ENCODE measurements around the gene SIX5. TPM values are rescaled to one million over a fixed set of nuclear protein-coding genes. Genes with fewer than 3 reads are reported as not detected.

Gene SIX5
- total RNA-seq, 1 donor from 2014 or later = 34.2 TPM

DNA sequence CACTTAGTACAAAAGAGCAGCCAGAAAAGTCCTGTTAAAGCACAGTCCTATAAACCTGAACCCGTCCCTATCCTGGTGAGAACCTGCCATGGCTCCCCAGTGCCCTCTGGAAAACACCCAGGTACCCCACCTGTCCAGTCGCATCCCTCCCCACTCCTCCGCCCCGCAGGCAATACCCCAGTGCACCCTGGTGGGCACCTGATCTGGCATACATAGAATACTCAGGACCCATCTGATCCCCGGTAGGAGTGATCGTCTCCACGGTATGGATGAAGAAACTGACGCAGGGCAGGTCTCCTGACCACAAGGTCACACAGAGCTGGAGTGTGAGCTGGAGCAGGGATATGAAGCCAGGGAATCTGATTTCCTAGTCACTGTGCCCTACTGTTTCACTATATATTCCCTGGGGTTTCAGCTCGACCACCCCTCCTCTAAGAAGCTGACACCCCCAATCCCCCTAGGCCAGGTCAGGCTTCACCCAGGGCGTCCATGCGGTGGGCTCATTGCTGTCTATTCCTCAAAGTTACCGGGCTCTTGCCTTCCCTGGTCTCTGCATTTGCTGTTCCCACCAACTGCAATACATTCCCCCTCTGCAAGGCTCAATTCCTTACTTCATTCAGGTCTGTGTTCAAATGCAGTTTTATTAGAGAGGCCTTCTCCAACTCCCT lies 50.9 kb downstream of the SIX5 start:
- DNase-seq (ENCODE audit: extremely low spot score, unreplicated experiment) = no peak
- Mint-ChIP-seq H3K27ac (ENCODE audit: unreplicated experiment) (peak overlapping the region; percentile 100), H3K4me1 (ENCODE audit: unreplicated experiment) (peaks cover 36% of the 10 kb centered on the region), H3K4me3 (ENCODE audit: unreplicated experiment) (peak overlapping the region; percentile 96), H3K36me3 (ENCODE audit: unreplicated experiment) (peaks cover 11% of the 10 kb centered on the region), H3K27me3 (ENCODE audit: unreplicated experiment) (no peaks in the 10 kb centered on the region), H3K9me3 (ENCODE audit: unreplicated experiment) (no peaks in the 10 kb centered on the region)
- TF ChIP-seq, protein P1, sequence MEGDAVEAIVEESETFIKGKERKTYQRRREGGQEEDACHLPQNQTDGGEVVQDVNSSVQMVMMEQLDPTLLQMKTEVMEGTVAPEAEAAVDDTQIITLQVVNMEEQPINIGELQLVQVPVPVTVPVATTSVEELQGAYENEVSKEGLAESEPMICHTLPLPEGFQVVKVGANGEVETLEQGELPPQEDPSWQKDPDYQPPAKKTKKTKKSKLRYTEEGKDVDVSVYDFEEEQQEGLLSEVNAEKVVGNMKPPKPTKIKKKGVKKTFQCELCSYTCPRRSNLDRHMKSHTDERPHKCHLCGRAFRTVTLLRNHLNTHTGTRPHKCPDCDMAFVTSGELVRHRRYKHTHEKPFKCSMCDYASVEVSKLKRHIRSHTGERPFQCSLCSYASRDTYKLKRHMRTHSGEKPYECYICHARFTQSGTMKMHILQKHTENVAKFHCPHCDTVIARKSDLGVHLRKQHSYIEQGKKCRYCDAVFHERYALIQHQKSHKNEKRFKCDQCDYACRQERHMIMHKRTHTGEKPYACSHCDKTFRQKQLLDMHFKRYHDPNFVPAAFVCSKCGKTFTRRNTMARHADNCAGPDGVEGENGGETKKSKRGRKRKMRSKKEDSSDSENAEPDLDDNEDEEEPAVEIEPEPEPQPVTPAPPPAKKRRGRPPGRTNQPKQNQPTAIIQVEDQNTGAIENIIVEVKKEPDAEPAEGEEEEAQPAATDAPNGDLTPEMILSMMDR (IDR thresholded peaks at IDR 0.05) = no peak

DNA sequence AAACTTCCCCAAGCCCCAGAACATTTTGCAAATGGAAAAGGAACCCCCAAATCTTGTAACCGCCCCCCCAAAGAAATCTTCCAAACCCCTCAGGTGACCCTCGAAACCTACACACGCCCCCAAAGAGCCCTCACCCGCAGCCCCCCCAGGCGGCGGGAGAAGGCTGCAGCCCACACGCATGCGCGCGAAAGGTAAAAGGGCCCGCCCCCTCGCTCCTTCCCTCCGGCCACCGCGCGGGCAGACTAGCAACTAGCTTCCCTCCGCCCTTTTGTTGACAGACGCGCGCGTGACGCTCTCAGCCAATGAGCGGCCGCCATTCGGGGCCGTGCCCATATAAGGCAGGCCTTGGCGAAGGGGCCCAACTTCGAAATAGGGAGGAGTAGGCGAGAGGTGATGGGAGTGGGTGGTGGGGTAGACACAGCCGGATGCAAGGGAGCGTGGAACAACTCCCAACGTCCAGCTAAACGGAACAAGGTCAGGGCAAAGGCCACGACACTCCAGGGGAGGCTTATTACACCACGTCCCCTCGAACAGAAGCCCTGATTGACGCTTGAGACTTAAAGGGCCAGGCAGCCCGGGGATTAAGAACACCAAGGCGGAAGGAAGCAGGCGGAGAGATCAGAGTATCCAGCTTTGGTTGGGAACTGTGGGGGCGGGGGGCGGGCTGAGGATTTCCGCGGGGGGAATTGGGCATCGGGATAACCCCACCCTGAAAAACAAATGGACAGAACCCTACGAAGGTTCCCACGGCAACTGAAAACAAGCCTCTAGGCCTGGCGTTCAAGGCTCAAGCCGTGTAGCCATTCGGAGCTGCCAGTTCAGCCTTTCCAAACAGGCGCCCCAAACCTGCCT lies 51.7 kb downstream of the SIX5 start:
- TF ChIP-seq, protein P1 (IDR thresholded peaks at IDR 0.05) = no peak
- H3K9me3 Mint-ChIP-seq (ENCODE audit: unreplicated experiment) = no peaks in the 10 kb centered on the region
- DNase-seq (ENCODE audit: extremely low spot score, unreplicated experiment) = peak; percentile 99
- peaks cover 30% of the 10 kb centered on the region for H3K4me1 Mint-ChIP-seq (ENCODE audit: unreplicated experiment)
- H3K27ac Mint-ChIP-seq (ENCODE audit: unreplicated experiment) = peak overlapping the region; percentile 100
- peak overlapping the region; percentile 96 for H3K4me3 Mint-ChIP-seq (ENCODE audit: unreplicated experiment)
- no peaks in the 10 kb centered on the region for H3K27me3 Mint-ChIP-seq (ENCODE audit: unreplicated experiment)
- H3K36me3 Mint-ChIP-seq (ENCODE audit: unreplicated experiment) = peaks cover 11% of the 10 kb centered on the region

DNA sequence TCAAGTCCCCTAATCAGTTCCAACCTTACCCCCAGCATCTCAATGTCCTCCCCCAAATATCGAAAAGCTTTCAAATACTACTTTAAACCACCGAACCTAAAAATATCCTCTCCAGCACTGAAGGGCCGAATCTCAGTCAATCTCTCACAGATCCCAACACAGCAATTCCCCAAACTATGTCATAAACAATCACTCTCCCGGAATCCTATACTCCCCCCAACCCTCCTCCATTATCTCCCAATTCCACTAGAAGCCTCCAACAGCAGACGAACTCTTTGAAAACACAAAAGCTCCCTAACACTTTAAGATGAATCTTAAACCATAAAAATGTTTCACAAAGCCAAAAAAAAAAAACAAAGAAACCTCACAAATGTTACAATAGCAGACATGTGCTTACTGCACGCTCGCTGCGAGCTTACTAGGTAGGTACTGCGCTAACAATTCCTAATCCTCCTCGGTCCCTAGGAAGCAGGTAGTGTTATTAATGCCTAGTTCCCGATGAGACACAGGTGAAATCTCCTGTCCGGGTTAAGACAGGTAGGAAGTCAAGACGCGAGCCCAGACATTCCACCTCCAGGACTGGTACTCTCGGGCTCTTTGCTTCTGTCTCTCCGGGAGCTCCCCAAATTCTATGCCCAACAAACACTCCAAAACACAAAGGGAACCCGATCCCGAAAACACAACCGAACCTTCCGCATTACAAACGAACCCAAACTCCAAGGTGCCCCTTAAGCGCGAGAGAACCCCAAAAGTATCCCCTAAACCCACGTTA lies 52.5 kb downstream of the SIX5 start:
- TF ChIP-seq, protein P1 (IDR thresholded peaks at IDR 0.05) = no peak
- Mint-ChIP-seq H3K36me3 (ENCODE audit: unreplicated experiment) (peaks cover 12% of the 10 kb centered on the region), H3K27me3 (ENCODE audit: unreplicated experiment) (no peaks in the 10 kb centered on the region), H3K4me1 (ENCODE audit: unreplicated experiment) (peaks cover 25% of the 10 kb centered on the region), H3K4me3 (ENCODE audit: unreplicated experiment) (peak overlapping the region; percentile 96), H3K27ac (ENCODE audit: unreplicated experiment) (peak overlapping the region; percentile 100), H3K9me3 (ENCODE audit: unreplicated experiment) (no peaks in the 10 kb centered on the region)
- no peak for DNase-seq (ENCODE audit: extremely low spot score, unreplicated experiment)

- no peak for DNase-seq (ENCODE audit: extremely low spot score, unreplicated experiment)
- H3K27me3 Mint-ChIP-seq (ENCODE audit: unreplicated experiment) = no peaks in the 10 kb centered on the region
- H3K4me3 Mint-ChIP-seq (ENCODE audit: unreplicated experiment) = no peak overlapping the region
- no peaks in the 10 kb centered on the region for H3K9me3 Mint-ChIP-seq (ENCODE audit: unreplicated experiment)
- peaks cover 29% of the 10 kb centered on the region for H3K4me1 Mint-ChIP-seq (ENCODE audit: unreplicated experiment)
- H3K27ac Mint-ChIP-seq (ENCODE audit: unreplicated experiment) = no peak overlapping the region
- peaks cover 15% of the 10 kb centered on the region for H3K36me3 Mint-ChIP-seq (ENCODE audit: unreplicated experiment)
- TF ChIP-seq, protein P1 (IDR thresholded peaks at IDR 0.05) = no peak
Observed at GRCh38 chr19:45715139-45715538, 53.9 kb downstream of the SIX5 start.

Other genes with a start within 250 kb of the SIX5 start
- 16.8 and 18.0 TPM in 2 replicates for gene OPA3, start 184.4 kb downstream of the SIX5 start, total RNA-seq
- not detected in 2 replicates for gene GPR4, start 167.0 kb downstream of the SIX5 start, total RNA-seq
- gene EML2, start 129.9 kb downstream of the SIX5 start, total RNA-seq = 27.1 and 28.6 TPM in 2 replicates
- 0.81 and 1.3 TPM in 2 replicates for gene GIPR, start 101.0 kb downstream of the SIX5 start, total RNA-seq
- gene SNRPD2, start 77.3 kb downstream of the SIX5 start, total RNA-seq = 366 and 397 TPM in 2 replicates
- gene QPCTL, start 76.6 kb downstream of the SIX5 start, total RNA-seq = 14.0 TPM in 2 replicates
- 16.0 and 18.3 TPM in 2 replicates for gene FBXO46, start 38.4 kb downstream of the SIX5 start, total RNA-seq
- not detected in 2 replicates for gene MEIOSIN, start 35.8 kb downstream of the SIX5 start, total RNA-seq
- 76.6 and 86.9 TPM in 2 replicates for gene DMPK, start 13.2 kb upstream of the SIX5 start, total RNA-seq
- gene DMWD, start 23.6 kb upstream of the SIX5 start, total RNA-seq = 79.2 and 91.0 TPM in 2 replicates
- gene RSPH6A, start 46.1 kb upstream of the SIX5 start, total RNA-seq = 0.30 and 0.42 TPM in 2 replicates
- gene SYMPK, start 93.9 kb upstream of the SIX5 start, total RNA-seq = 67.2 and 72.1 TPM in 2 replicates
- not detected in 2 replicates for gene FOXA3, start 95.1 kb upstream of the SIX5 start, total RNA-seq
- gene IRF2BP1, start 116.9 kb upstream of the SIX5 start, total RNA-seq = 29.4 and 30.9 TPM in 2 replicates
- gene MYPOP, start 133.4 kb upstream of the SIX5 start, total RNA-seq = 9.9 and 10.4 TPM in 2 replicates
- not detected in 2 replicates for gene NANOS2, start 145.5 kb upstream of the SIX5 start, total RNA-seq
- gene NOVA2, start 204.6 kb upstream of the SIX5 start, total RNA-seq = not detected in 2 replicates
- 12.4 and 13.8 TPM in 2 replicates for gene CCDC61, start 226.2 kb upstream of the SIX5 start, total RNA-seq

All from osteocyte (in vitro differentiated cells).